GM18508 (cell line): ENCODE data around the gene TXNL4B.
"Not testable (repeated sequence)": the region's sequence is repeated elsewhere in the genome, so short reads cannot be mapped to it uniquely, and the experiment has no call there.

ENCODE experiments used
- ATAC-seq: cut with Tn5 transposase; IDR thresholded peaks from one replicate; pipeline ENCODE4 v1.9.1; 2021; ENCODE audit warnings: moderate number of reproducible peaks; ENCODE audit not compliant: insufficient read depth, unreplicated experiment

The TXNL4B gene

DNA sequence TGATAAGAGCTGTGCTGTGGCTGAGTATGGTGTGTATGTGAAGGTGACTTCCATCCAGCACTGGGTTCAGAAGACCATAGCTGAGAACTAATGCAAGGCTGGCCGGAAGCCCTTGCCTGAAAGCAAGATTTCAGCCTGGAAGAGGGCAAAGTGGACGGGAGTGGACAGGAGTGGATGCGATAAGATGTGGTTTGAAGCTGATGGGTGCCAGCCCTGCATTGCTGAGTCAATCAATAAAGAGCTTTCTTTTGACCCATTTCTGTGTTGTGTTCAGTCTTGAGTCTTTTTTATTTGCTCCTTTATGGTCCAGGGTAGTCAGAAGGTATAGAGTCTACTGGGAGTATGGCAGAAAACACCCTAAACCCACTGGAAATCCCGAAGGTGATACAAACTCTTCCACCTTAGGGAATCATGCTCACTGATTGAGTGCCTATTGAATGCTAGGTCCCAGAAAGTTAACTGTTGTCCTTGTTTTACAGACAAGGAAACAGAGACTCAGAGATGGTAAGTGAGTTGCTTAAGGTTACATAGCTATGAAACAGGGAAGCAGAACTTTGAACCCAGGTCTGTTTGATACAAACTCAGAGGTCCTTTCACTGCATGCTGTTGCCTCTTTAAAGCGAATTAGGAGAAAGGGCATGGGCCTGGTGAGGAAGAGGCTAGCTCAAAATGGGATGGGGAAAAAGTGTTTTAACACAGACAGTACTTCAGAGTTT, 16.3 kb downstream of the TXNL4B start:
- not testable (repeated sequence) for ATAC-seq

DNA sequence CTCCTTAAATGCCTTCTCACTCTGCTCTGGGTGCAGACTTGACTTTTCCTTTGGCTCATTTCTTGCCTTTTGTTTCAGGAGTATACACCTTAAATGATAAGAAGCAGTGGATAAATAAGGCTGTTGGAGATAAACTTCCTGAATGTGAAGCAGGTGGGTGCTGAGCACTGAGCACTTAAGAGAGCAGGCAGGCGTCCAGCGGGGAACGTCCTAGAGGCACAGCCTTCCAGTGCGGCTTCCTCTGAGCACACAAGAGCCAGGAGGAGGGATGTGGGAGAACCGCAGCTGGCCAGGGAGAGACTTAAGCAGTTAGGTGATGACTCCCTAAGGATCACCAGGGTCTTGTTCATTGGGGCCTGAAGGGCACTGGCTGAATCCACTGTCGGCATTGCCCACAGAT, 18.4 kb downstream of the TXNL4B start:
- ATAC-seq: not testable (repeated sequence)

DNA sequence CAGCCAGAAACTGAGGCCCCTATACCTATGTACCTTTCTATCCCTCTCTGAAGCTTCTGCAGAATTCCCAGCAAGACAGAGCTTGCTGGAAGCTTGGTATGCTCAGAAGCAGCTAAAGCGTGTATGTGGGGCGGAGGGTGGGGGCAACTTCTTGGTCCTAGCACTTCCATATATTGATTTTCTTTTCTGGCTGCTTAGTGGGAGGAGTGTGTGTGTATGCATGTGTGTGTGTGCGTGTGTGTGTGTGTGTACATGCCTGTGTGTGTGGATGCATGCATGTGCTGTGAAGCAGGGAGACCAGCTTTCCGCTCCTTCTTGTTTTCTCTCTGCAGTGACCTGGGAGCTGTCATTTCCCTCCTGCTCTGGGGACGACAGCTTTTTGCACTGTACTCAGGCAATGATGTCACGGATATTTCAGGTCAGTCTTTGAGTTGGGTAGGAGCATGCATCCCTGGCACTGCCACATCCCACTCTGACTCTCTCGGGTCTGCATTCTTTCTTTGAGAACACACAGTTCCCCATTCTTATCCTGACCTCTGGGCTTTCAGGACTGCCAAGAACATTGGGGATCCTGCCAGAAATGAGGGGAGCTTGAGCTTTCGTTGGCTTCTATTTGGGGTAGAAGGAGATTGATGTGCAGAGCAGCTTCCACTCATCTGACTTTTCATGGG, 19.7 kb downstream of the TXNL4B start:
- no peak for ATAC-seq

DNA sequence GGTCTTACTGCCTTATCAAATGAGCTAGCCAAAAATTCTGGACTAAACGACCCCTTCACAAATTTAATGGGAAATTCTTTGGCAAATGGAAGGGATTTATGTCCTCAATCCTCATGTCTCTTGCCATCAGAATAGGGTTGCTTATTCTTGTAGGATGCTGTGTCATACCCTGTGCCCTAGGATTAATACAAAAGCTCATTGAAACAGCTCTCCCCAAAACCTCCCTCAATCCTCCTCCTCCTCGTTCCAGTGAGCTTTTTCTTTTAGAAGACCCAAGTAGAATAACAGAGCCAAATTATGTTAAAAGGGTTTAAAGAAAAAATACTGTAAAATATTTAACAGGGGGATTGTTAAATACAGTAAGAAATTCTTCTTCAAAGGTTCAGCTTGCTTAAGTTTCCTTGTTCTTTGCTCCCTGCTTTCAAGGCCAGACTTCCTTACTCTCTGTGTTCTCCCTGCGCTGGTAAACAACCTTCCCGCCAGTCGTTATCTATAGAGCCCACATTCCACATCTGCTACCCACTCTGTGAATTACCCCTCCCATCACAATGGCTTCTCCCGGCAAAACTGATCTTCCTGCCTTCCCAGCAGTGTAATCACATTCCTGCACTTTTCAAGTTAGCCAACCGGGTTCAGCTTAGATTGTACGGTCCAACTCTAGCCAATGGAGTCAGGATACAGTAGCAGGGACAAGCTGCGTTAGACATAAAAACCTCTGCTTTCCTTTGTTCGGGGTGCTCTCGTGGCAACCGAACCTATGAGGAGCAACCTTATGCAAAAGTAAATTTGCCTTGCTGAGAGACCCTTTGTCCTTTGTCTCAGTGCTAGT, 20.7 kb downstream of the TXNL4B start:
- no peak for ATAC-seq

DNA sequence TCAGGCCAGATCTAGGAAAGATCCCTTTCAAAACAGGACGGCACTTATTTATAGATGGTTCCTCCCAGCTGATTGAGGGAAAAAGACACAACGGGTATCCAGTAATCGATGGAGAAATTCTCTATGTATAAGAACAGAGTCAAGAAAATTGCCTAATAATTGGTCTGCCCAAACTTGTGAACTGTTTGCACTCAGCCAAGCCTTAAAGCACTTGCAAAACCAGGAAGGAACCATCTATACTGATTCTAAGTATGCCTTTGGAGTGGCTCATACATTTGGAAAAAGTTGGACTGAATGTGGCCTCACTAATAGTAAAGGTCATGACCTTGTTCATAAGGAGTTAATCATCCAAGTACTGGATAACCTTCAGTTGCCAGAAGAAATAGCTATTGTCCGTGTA, 24.5 kb downstream of the TXNL4B start:
- no peak for ATAC-seq

DNA sequence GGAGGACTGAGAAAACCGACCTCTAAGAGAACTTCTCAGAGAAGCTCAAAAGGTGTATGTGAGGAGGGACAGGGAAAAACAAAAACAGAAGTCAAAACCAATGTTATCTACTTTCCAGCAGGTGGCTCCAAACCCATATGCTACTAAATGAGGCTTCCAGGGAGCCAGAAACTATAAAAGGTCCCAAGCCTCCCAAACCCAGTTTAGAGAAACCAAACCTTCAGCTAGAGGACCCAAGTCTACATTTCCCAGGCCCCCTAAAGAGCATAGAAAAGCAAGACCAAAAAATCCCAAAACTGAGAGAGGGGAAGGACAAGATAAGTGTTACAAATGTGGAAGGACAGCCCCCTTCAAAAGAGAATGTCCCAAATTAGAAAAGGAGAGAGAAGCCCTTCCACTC, 26.7 kb downstream of the TXNL4B start:
- ATAC-seq: peak; percentile 66

DNA sequence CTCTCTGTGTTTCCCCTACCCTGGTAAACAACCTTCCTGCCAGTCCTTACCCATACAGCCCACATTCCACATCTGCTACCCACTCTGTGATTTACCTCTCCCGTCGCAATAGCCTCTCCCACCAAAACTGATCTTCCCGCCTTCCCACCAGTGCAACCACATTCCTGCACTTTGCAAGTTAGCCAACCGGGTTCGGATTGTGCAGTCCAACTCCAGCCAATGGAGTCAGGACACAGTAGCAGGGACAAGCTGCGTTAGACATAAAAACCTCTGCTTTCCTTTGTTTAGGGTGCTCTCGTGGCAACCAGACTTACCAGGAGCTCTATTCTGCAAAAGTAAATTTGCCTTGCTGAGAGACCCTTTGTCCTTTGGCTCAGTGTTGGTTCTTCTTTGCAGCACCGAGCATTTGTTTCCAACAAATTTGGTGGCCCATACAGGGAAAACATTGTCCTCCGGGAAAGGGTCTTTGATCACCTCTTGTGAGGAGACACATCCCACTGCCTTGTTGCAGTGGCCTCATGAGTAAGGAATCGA, 29.0 kb downstream of the TXNL4B start:
- ATAC-seq: no peak

DNA sequence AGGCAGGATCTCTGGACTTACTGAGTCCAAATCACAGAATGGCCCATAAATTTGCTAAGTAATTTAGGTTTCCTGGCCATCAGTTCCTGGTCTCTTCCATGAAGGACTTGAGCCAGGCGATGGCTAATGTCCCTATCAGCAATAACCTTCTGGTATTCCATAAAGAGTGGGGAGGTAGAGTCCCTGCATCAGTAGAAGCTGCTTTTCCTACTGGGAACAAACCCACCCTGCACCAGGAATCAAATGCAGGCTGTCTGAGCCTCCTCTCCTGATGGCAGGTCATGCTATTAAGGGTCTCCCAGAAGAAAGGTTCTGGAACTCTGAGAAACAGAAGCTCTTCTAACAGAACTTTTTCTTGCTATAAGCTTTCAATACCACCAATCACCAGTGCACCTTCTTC, 31.9 kb downstream of the TXNL4B start:
- no peak for ATAC-seq

DNA sequence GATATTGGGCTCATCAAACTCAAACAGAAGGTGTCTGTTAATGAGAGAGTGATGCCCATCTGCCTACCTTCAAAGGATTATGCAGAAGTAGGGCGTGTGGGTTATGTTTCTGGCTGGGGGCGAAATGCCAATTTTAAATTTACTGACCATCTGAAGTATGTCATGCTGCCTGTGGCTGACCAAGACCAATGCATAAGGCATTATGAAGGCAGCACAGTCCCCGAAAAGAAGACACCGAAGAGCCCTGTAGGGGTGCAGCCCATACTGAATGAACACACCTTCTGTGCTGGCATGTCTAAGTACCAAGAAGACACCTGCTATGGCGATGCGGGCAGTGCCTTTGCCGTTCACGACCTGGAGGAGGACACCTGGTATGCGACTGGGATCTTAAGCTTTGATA, 33.0 kb downstream of the TXNL4B start:
- ATAC-seq: no peak

DNA sequence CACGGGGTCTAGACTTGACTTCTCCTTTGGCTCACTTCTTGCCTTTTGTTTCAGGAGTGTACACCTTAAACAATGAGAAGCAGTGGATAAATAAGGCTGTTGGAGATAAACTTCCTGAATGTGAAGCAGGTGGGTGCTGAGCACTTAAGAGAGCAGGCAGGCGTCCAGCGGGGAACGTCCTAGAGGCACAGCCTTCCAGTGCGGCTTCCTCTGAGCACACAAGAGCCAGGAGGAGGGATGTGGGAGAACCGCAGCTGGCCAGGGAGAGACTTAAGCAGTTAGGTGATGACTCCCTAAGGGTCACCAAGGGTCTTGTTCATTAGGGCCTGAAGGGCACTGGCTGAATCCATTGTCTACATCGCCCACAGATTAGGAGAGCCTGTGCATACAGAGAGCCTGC, 34.4 kb downstream of the TXNL4B start:
- ATAC-seq: not testable (repeated sequence)

DNA sequence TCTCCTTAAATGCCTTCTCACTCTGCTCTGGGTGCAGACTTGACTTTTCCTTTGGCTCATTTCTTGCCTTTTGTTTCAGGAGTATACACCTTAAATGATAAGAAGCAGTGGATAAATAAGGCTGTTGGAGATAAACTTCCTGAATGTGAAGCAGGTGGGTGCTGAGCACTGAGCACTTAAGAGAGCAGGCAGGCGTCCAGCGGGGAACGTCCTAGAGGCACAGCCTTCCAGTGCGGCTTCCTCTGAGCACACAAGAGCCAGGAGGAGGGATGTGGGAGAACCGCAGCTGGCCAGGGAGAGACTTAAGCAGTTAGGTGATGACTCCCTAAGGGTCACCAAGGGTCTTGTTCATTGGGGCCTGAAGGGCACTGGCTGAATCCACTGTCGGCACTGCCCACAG, 36.1 kb downstream of the TXNL4B start:
- not testable (repeated sequence) for ATAC-seq

DNA sequence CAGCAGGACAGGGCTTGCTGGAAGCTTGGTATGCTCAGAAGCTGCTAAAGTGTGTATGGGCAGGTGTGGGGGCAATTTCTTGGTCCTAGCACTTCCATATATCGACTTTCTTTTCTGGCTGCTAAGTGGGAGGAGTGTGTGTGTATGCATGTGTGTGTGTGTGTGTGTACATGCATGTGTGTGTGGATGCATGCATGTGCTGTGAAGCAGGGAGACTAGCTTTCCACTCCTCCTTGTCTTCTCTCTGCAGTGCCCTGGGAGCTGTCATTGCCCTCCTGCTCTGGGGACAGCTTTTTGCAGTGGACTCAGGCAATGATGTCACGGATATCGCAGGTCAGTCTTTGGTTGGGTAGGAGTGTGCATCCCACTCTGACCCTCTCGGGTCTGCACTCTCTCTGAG, 37.5 kb downstream of the TXNL4B start:
- no peak for ATAC-seq

DNA sequence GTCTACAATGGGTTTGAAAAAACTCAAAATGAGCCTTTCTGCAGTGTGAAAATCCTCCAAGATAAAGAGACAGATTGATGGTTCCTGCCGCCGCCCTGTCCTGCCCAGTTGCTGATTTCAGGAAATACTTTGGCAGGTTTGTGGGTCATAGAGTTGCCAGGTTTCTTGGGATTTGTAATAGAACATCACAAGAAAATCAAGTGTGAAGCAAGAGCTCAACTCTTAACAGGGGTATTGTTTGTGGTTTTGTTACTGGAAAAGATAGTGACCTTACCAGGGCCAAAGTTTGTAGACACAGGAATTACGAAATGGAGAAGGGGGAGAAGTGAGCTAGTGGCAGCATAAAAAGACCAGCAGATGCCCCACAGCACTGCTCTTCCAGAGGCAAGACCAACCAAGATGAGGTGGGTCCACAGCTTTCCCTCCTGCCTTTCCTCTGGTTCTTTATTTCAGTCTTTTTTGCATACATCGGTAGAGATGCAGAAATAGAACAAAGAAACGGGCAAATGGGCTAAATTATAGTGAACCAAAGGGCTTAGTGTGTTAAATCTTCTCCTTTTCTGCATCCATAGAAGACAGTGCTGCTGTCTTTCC, 39.1 kb downstream of the TXNL4B start, which contains the start of gene HP:
Gene HP (plus strand): TSS at position 252 of the 594 bp plus-strand sequence. CDS start 148 bp downstream, at position 400.
- not testable (repeated sequence) for ATAC-seq

DNA sequence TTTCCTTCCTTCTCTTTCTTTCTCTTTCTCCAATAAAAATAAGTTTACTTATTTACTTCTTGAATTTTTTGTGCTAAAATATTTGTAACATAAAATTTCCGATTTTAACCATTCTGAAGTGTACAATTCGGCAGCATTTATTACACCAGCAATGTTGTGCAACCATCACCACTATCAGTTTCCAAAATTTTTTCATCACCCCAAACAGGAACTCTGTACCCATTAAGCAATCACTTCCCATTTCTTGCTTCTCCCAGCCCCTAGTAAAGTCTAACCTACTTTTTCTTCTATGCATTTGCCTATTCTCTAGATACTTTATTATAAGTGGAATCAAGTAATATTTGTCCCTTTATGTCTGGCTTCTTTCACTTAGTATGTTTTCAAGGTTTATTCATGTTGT, 41.6 kb downstream of the TXNL4B start:
- ATAC-seq: no peak

DNA sequence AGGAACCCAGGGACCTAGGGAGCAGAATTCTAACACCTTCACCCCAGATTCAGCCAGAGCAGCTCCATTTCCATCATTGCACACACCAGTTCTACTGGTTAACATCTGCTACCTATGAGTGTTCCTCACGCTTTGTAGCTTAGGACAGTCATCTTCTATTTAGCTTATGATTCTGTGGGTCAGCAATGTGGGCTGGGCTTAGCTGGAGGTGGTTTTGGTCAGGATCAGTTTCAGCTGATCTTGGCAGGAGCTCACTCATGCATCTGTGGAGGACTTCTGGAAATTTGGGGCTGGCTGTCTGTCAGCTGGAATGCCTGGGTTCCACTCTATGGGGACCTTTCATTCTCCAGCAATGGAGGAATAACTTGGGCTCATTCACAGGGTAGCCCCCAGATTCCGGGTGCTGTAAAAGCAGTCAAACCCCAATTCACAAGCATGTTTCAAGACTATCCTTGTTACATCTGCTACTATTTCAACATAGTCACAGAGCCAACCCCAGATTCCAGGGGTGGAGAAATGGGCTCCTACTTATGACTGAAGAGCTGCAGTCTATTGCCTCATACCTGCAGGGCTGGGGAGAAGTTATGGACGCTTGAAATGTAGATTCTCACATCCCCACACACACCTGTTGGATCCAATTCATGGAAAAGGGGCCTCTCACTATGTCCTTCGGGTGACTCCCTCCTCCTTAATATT, 42.5 kb downstream of the TXNL4B start:
- ATAC-seq: no peak

DNA sequence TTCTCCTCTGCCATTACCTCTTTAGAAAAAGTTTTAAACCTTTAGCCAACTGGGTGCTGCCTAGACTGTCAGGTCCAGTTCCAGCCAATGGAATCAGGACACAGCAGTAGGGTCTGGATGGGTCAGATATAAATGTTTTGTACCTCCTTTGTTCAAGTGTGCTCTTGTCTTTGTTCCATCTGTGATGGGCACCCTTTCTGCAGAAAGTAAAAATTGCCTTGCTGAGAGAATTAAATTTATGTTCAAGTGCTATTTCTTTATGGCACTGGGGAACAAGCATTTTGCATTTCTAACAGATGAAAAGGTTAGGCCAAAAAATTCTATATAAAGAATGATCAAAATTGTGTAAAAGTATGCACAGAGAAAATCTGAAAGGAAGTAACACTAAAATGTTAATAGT, 44.3 kb downstream of the TXNL4B start:
- no peak for ATAC-seq

DNA sequence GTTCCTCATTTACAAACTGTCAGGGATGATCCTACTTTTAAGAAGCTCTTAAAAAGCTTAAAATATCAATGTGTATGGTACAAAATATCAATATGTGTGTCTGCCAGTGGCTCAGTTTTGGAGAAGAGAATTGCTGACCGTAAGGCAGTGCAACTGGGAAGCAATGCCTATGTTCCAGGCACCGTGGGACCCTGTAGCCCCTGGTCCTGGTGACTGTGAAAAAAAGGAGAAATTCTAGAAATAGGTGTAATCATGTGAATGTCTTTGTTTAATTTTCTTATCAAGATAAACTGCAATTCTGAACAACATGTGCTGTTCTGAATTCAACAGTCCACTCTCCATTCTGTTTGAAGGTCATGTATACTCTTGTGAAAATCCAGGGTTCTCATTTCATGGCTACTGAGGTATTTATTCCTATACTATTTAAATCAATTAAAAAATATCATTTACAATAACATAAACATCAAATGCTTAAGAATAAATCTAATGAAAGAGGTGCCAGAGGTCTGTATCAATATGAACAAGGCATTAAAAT, 48.5 kb downstream of the TXNL4B start:
- ATAC-seq: no peak

DNA sequence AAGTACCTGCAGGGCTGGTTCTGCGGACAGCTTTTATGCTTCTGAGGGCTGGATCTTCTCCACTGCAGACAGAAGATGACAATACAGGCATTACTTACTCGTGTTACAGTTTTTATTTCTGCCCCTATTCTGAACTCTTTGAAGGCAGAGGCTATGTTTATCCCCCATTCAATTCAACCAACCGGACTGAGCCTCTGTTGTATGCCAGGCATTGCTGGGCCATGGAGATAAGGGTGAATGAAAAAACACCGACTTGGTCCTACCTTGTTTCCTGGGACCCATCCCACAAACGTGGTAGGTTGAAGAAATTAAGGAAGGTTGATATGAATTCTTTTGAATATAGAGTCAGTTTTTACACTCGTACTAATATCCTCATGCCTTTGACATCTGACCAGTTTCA, 49.1 kb downstream of the TXNL4B start:
- no peak for ATAC-seq

DNA sequence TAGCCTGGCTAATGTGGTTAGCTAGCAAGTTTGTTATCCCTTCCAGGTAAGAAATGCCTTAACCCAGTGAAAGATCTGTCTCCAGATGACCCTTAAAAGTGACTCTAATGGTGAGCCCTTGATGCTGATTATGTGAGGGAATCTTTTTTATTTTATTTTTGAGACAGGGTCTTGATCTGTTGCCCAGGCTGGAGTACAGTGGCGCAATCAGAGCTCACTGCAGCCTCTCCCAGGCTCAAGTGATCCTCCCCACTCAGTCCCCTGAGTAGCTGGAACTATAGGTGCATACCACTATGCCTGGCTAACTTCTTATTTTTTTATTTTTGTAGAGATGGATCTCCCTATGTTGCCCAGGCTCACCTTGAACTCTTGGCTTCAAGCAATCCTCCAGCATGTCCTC, 49.9 kb downstream of the TXNL4B start:
- ATAC-seq: no peak

DNA sequence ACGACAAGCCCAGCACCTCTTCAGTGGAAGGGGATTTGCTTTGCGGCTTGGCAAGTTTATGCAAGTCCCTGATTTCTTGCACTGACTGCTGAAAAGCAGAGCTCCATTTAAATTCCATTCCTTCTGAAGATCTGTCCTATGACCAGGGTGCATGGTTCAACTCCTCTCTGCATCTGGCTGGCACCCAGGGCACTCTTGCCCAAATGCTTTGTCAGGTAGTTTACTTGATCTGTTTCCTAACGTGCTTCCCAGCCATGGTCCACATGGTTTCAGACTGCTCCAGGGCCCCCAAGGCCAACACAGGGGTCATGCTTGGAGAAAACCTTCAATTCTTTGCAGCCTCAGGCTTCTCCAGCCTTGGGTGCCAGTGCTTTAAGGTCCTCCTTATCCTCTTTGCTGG, 50.4 kb downstream of the TXNL4B start:
- ATAC-seq: no peak
